Lung (tissue), 12 donors: Measurements from ENCODE around the gene ZNF710. TPM values are rescaled to one million over a fixed set of nuclear protein-coding genes. Genes with fewer than 3 reads are reported as not detected.

Source experiments
- ATAC-seq: fragments of 200-7000 bp; cut with Tn5 transposase; one replicate; pipeline ENCODE4 v1.9.1; 2020; ENCODE audit warnings: moderate number of reproducible peaks; ENCODE audit not compliant: insufficient read depth, low FRiP score
- DNase-seq, 3 donors: peaks; one replicate each; pipeline ENCODE4 v3.0.0-alpha.2; 2013 to 2017
- H3K27ac ChIP-seq, 2 donors: one replicate each; pipeline ENCODE4 v1.5.1; 2013; ENCODE audit warnings: mild to moderate bottlenecking in 2 of 2, moderate library complexity in 2 of 2, control low read depth in 1 of 2, inconsistent platforms in 1 of 2, low read depth in 1 of 2, low read length in 1 of 2
- H3K27me3 ChIP-seq, 3 donors: one replicate each; pipeline ENCODE4 v1.5.1; 2013; ENCODE audit warnings: low read length in 2 of 3; ENCODE audit not compliant: control insufficient read depth in 3 of 3, insufficient read depth in 3 of 3
- H3K36me3 ChIP-seq, 4 donors: one replicate each; pipeline ENCODE4 v1.5.1; 2013; ENCODE audit warnings: low read length in 4 of 4, mild to moderate bottlenecking in 1 of 4, moderate library complexity in 1 of 4; ENCODE audit not compliant: control insufficient read depth in 4 of 4, insufficient read depth in 4 of 4
- H3K4me1 ChIP-seq, 5 donors: one replicate each; pipeline ENCODE4 v1.5.1; 2013; ENCODE audit warnings: low read length in 5 of 5, mild to moderate bottlenecking in 2 of 5, moderate library complexity in 1 of 5; ENCODE audit not compliant: control insufficient read depth in 5 of 5, insufficient read depth in 5 of 5
- H3K4me3 ChIP-seq: one replicate; pipeline ENCODE4 v1.5.1; 2013; ENCODE audit warnings: mild to moderate bottlenecking, control low read depth, moderate library complexity
- H3K9ac ChIP-seq, 2 donors: one replicate each; pipeline ENCODE4 v1.5.1; 2013; ENCODE audit warnings: low read length in 2 of 2, control low read depth in 1 of 2; ENCODE audit not compliant: insufficient read depth in 1 of 2
- H3K9me3 ChIP-seq, 4 donors: one replicate each; pipeline ENCODE4 v1.5.1; 2013; ENCODE audit warnings: low read length in 3 of 4, mild to moderate bottlenecking in 1 of 4, moderate library complexity in 1 of 4; ENCODE audit not compliant: control insufficient read depth in 4 of 4, insufficient read depth in 3 of 4
- CTCF ChIP-seq: IDR thresholded peaks from 2 replicates; pipeline ENCODE4 v1.5.1; 2012; ENCODE audit warnings: mild to moderate bottlenecking; ENCODE audit errors: control extremely low read depth, extremely low read depth
- WGBS, 2 donors: extraction: QIAGEN DNeasy Blood & Tissue Kit; methylation state at CpG; one replicate each; pipeline ENCODE4 v1.1.7; 2013; 5-methylcytosine and 5-hydroxymethylcytosine counted together
- polyA plus RNA-seq, 2 donors: library from polyadenylated mRNA; stranded (reverse); fragments of 200-250 nt; gene quantifications; one replicate each; pipeline ENCODE4 v1.2.1, GENCODE V29; 2013
- total RNA-seq, 2 donors: library from RNA; depleted of rRNA in 1 of 2; stranded (reverse); fragments of >200 nt in 1 of 2; gene quantifications; one replicate each; pipeline ENCODE4 v1.2.1, GENCODE V29; 2014 to 2021
- donor health status: control.
- donor health status: control.
- donor health status: Bipolar disorder and iron deficiency.
- donor health status: healthy.
- donor health status: DM: yes; HTN: yes; CAD: no.

The ZNF710 gene
- total and polyA plus RNA-seq, 4 donors = 19.6 to 49.1 (median 38.6) TPM

GRCh38 chr15:90062023-90062442 is 60.9 kb downstream of the ZNF710 start:
- DNase-seq = peak; percentile 84 to 90 (median 84)
- peaks cover 0 to 2% (median 0%) of the 10 kb centered on the region in 4 donors for H3K36me3 ChIP-seq
- peak overlapping the region in 1 of 2 donors; percentile 37 for H3K9ac ChIP-seq
- 40 to 60% methylated on average over 4 to 8 of the region's 8 CpGs for WGBS, 2 donors
- peaks cover 3 to 59% (median 37%) of the 10 kb centered on the region in 5 donors for H3K4me1 ChIP-seq
- H3K27ac ChIP-seq = peak overlapping the region in 1 of 2 donors; percentile 90
- H3K9me3 ChIP-seq = no peaks in the 10 kb centered on the region
- no peak for TF ChIP-seq CTCF
- H3K4me3 ChIP-seq = no peak overlapping the region
- no peaks in the 10 kb centered on the region for H3K27me3 ChIP-seq
- no peak for ATAC-seq

- H3K9ac ChIP-seq = peak overlapping the region in 1 of 2 donors; percentile 37
These were observed 61.4 kb downstream of the ZNF710 start for GRCh38 chr15:90062462-90062932.

GRCh38 chr15:90062973-90063769 is 62.0 kb downstream of the ZNF710 start:
- no peaks in the 10 kb centered on the region for H3K27me3 ChIP-seq
- peaks cover 3 to 56% (median 36%) of the 10 kb centered on the region in 5 donors for H3K4me1 ChIP-seq
- peaks cover 0 to 13% (median 4%) of the 10 kb centered on the region in 4 donors for H3K36me3 ChIP-seq
- DNase-seq (peak in 2 of 3 donors; percentile 40 to 41), ATAC-seq (no peak)
- no peak overlapping the region for H3K4me3 ChIP-seq
- no peak overlapping the region for H3K9ac ChIP-seq
- peak overlapping the region in 1 of 2 donors; percentile 90 for H3K27ac ChIP-seq
- no peak for TF ChIP-seq CTCF
- WGBS, 2 donors = 50 to 62% methylated on average over 20 of the region's 20 CpGs
- H3K9me3 ChIP-seq = no peaks in the 10 kb centered on the region

More at GRCh38 chr15:90062462-90062932, 61.4 kb downstream of the ZNF710 start:
- 65 to 76% methylated on average over 16 of the region's 16 CpGs for WGBS, 2 donors
- Histone ChIP-seq H3K27me3 (no peaks in the 10 kb centered on the region), H3K27ac (peak overlapping the region in 1 of 2 donors; percentile 90), H3K9me3 (no peaks in the 10 kb centered on the region), H3K4me1 (peaks cover 3 to 60% (median 36%) of the 10 kb centered on the region in 5 donors), H3K36me3 (peaks cover 0 to 6% (median 0%) of the 10 kb centered on the region in 4 donors), H3K4me3 (no peak overlapping the region)
- no peak for TF ChIP-seq CTCF
- ATAC-seq = peak; percentile 15
- DNase-seq = peak; percentile 65 to 78 (median 73)
